IMR-90 (cell line): ENCODE results near the gene PPIL6. TPM values are rescaled to one million over a fixed set of nuclear protein-coding genes. Genes with fewer than 3 reads are reported as not detected.
"Not testable (repeated sequence)": the region's sequence is repeated elsewhere in the genome, so short reads cannot be mapped to it uniquely, and the experiment has no call there.

Experiments used
- ATAC-seq: fragments of 200-7000 bp; cut with Tn5 transposase; 2 replicates; pipeline ENCODE4 v1.9.1; 2020; ENCODE audit warnings: low read depth, mild to moderate bottlenecking, moderate library complexity
- BruUV-seq: library from RNA; stranded (reverse); fragments of 400-500 nt; replicated peaks from 2 replicates; lab custom pipeline; 2021; lab: Mats Ljungman, UMichigan
- CTCF ChIA-PET: fragments of 300-600 bp; formaldehyde crosslinking; extraction: SDS; loops from one replicate; lab custom pipeline; 2021; ENCODE audit warnings: antibody characterized with exemption; lab: Yijun Ruan, JAX
- POLR2A ChIA-PET: fragments of 300-600 bp; sonication (Branson Sonifier 250); formaldehyde crosslinking; loops from one replicate; lab custom pipeline; 2022; ENCODE audit warnings: antibody characterized with exemption; ENCODE audit not compliant: unreplicated experiment; lab: Charles Lee
- DNase-seq: peaks from one replicate; pipeline ENCODE4 v3.0.0; 2013
- H2AFZ ChIP-seq: replicated peaks from 2 replicates; pipeline ENCODE3; 2013; ENCODE audit warnings: low read length, mild to moderate bottlenecking; ENCODE audit not compliant: poor library complexity
- H2AK5ac ChIP-seq: 2 replicates; pipeline ENCODE4 v1.6.1; 2013; ENCODE audit warnings: low read depth, low read length, inconsistent platforms
- H2AK9ac ChIP-seq: replicated peaks from 2 replicates; pipeline ENCODE3; 2013; ENCODE audit warnings: mild to moderate bottlenecking, low read depth, low read length, moderate library complexity; ENCODE audit not compliant: poor library complexity
- H2BK120ac ChIP-seq: 2 replicates; pipeline ENCODE4 v1.6.1; 2013; ENCODE audit warnings: low read depth, low read length, inconsistent platforms
- H2BK15ac ChIP-seq: 3 replicates; pipeline ENCODE4 v1.6.1; 2013; ENCODE audit warnings: low read depth, low read length, inconsistent platforms
- H2BK20ac ChIP-seq: 2 replicates; pipeline ENCODE4 v1.6.1; 2013; ENCODE audit warnings: low read depth, mild to moderate bottlenecking, inconsistent platforms, low read length, moderate library complexity
- H2BK5ac ChIP-seq: 2 replicates; pipeline ENCODE4 v1.6.1; 2013; ENCODE audit warnings: mild to moderate bottlenecking, low read depth, low read length, inconsistent platforms; ENCODE audit not compliant: poor library complexity, severe bottlenecking
- H3K14ac ChIP-seq: replicated peaks from 2 replicates; pipeline ENCODE4 v1.6.1; 2013; ENCODE audit warnings: low read depth, low read length, inconsistent platforms
- H3K18ac ChIP-seq: 2 replicates; pipeline ENCODE4 v1.6.1; 2013; ENCODE audit warnings: low read depth, low read length, control low read depth
- H3K23ac ChIP-seq: 2 replicates; pipeline ENCODE4 v1.6.1; 2013; ENCODE audit warnings: low read depth, low read length, inconsistent platforms
- H3K27ac ChIP-seq: 2 replicates; pipeline ENCODE4 v1.5.1; 2013; ENCODE audit warnings: mild to moderate bottlenecking, control low read depth, low read length; ENCODE audit not compliant: insufficient read depth
- H3K27me3 ChIP-seq: 2 replicates; pipeline ENCODE4 v1.6.1; 2013; ENCODE audit warnings: low read length; ENCODE audit not compliant: control insufficient read depth, insufficient read depth
- H3K36me3 ChIP-seq: 2 replicates; pipeline ENCODE4 v1.6.1; 2013; ENCODE audit warnings: low read length, mixed read lengths; ENCODE audit not compliant: control insufficient read depth, insufficient read depth
- H3K4ac ChIP-seq: 2 replicates; pipeline ENCODE4 v1.6.1; 2013; ENCODE audit warnings: low read depth, low read length, inconsistent platforms
- H3K4me1 ChIP-seq: 2 replicates; pipeline ENCODE4 v1.6.1; 2013; ENCODE audit warnings: low read length, mixed read lengths; ENCODE audit not compliant: control insufficient read depth, insufficient read depth
- H3K4me2 ChIP-seq: 2 replicates; pipeline ENCODE4 v1.6.1; 2013; ENCODE audit warnings: low read depth, mild to moderate bottlenecking, control low read depth, low read length, moderate library complexity
- H3K4me3 ChIP-seq: 2 replicates; pipeline ENCODE4 v1.5.1; 2013; ENCODE audit warnings: low read depth, mild to moderate bottlenecking, control low read depth, low read length, moderate library complexity; ENCODE audit not compliant: insufficient read depth
- H3K56ac ChIP-seq: 2 replicates; pipeline ENCODE4 v1.6.1; 2013; ENCODE audit warnings: low read length, inconsistent platforms; ENCODE audit not compliant: insufficient read depth; ENCODE audit errors: extremely low read depth
- H3K79me1 ChIP-seq, 2 experiments: 2 replicates each; pipeline ENCODE4 v1.6.1; 2013; ENCODE audit warnings: low read length in 2 of 2, inconsistent platforms in 1 of 2, low read depth in 1 of 2
- H3K9ac ChIP-seq: 2 replicates; pipeline ENCODE4 v1.6.1; 2013; ENCODE audit warnings: low read depth, low read length, control low read depth
- H3K9me1 ChIP-seq: 2 replicates; pipeline ENCODE4 v1.6.1; 2013; ENCODE audit warnings: low read length, inconsistent platforms; ENCODE audit not compliant: insufficient read depth
- H3K9me3 ChIP-seq: 2 replicates; pipeline ENCODE4 v1.6.1; 2013; ENCODE audit warnings: low read length; ENCODE audit not compliant: control insufficient read depth, insufficient read depth
- H4K20me1 ChIP-seq: 2 replicates; pipeline ENCODE4 v1.6.1; 2013; ENCODE audit warnings: low read length, inconsistent platforms; ENCODE audit not compliant: insufficient read depth
- H4K5ac ChIP-seq: 2 replicates; pipeline ENCODE4 v1.6.1; 2013; ENCODE audit warnings: mild to moderate bottlenecking, low read depth, low read length, control low read depth
- H4K8ac ChIP-seq, 2 experiments: 2 replicates each; pipeline ENCODE4 v1.6.1; 2013; ENCODE audit warnings: low read depth in 2 of 2, low read length in 2 of 2, control low read depth in 1 of 2, inconsistent platforms in 1 of 2
- H4K91ac ChIP-seq: 2 replicates; pipeline ENCODE4 v1.6.1; 2013; ENCODE audit warnings: low read depth, low read length, inconsistent platforms; ENCODE audit not compliant: insufficient read depth
- BHLHE40 ChIP-seq: fragments of 150-350 bp; IDR thresholded peaks from 2 replicates; pipeline ENCODE4 v1.6.1; 2016; ENCODE audit warnings: mild to moderate bottlenecking, low read depth, low read length
- CEBPB ChIP-seq: IDR thresholded peaks from 2 replicates; pipeline ENCODE4 v1.6.1; 2012; ENCODE audit warnings: low read depth, low read length, improper control_type of control experiment
- CHD1 ChIP-seq: IDR thresholded peaks from 2 replicates; pipeline ENCODE4 v1.6.1; 2012; ENCODE audit warnings: low read depth, low read length, improper control_type of control experiment
- MAFK ChIP-seq: IDR thresholded peaks from 2 replicates; pipeline ENCODE4 v1.6.1; 2012; ENCODE audit warnings: low read depth, low read length, improper control_type of control experiment
- MAZ ChIP-seq: IDR thresholded peaks from 2 replicates; pipeline ENCODE4 v1.6.1; 2012; ENCODE audit warnings: low read depth, mild to moderate bottlenecking, low read length, improper control_type of control experiment, moderate library complexity, borderline replicate concordance
- MXI1 ChIP-seq: IDR thresholded peaks from 2 replicates; pipeline ENCODE4 v1.6.1; 2012; ENCODE audit warnings: low read depth, mild to moderate bottlenecking, low read length, moderate library complexity, borderline replicate concordance
- RAD21 ChIP-seq: IDR thresholded peaks from 2 replicates; pipeline ENCODE4 v1.6.1; 2012; ENCODE audit warnings: low read length, improper control_type of control experiment
- RFX5 ChIP-seq: IDR thresholded peaks from 2 replicates; pipeline ENCODE4 v1.8.0; 2012; ENCODE audit warnings: low read depth, mild to moderate bottlenecking, low read length, moderate library complexity
- USF2 ChIP-seq: fragments of 150-350 bp; IDR thresholded peaks from 2 replicates; pipeline ENCODE4 v1.6.1; 2017; ENCODE audit warnings: mild to moderate bottlenecking, antibody characterized with exemption, low read length, low read depth
- WGBS, 2 experiments: methylation state at CpG; one replicate each; pipeline versions ENCODE4 v1.1.5 to v1.1.7; 2013; ENCODE audit warnings: missing lambda C conversion rate in 2 of 2; ENCODE audit not compliant: insufficient read length in 1 of 2; ENCODE audit errors: extremely low coverage in 2 of 2; 5-methylcytosine and 5-hydroxymethylcytosine counted together
- dilution Hi-C: fragments of 300-500 bp; cut with HindIII; formaldehyde crosslinking; loops from one replicate; pipeline ENCODE4 v1.14.3; 2018; ENCODE audit warnings: low sequenced_read_pairs; ENCODE audit not compliant: unreplicated experiment
- in situ Hi-C: fragments of 300-500 bp; cut with MboI; formaldehyde crosslinking; loops from 3 replicates; pipeline ENCODE4 v1.14.3; 2019; ENCODE audit warnings: low sequenced_read_pairs, inconsistent platforms, mixed read lengths
- intact Hi-C: fragments of 100-400 bp; cut with micrococcal nuclease; formaldehyde crosslinking; loops from 2 replicates; pipeline ENCODE4 v1.10.0; 2022
- polyA plus RNA-seq, 3 experiments: library from polyadenylated mRNA; depleted of rRNA; stranded (reverse); fragments of >200 nt; gene quantifications; 2 replicates each; pipeline ENCODE4 v1.2.3, GENCODE V29; 2012; ENCODE audit warnings: low replicate concordance in 1 of 3
- total RNA-seq: library from RNA; depleted of rRNA; stranded (reverse); fragments of >200 nt; gene quantifications from 2 replicates; pipeline ENCODE4 v1.2.3, GENCODE V29; 2012

PPIL6 gene
- total and polyA plus RNA-seq, 2 of the 4 experiments (the other 2 are of a cell fraction), result 0.15 to 0.18 TPM

- BruUV-seq, result no TSS peak
- dilution Hi-C loops, result no loop called here
- peaks cover 18% of the 10 kb centered on the region for H3K36me3 ChIP-seq
Measured at GRCh38 chr6:109461733-109462526, 21.5 kb upstream of the PPIL6 start.

GRCh38 chr6:109461205-109461604 is 20.8 kb upstream of the PPIL6 start:
- POLR2A ChIA-PET, H3K27me3 ChIP-seq, H4K91ac ChIP-seq, BruUV-seq, H4K5ac ChIP-seq, H3K9me1 ChIP-seq, ATAC-seq, dilution Hi-C loops, H3K4ac ChIP-seq, H3K4me1 ChIP-seq, H2BK20ac ChIP-seq, H2BK120ac ChIP-seq, H2BK5ac ChIP-seq, H2AK5ac ChIP-seq, H3K9me3 ChIP-seq, H3K23ac ChIP-seq, DNase-seq, H4K8ac ChIP-seq, H3K4me3 ChIP-seq, H3K27ac ChIP-seq, H3K9ac ChIP-seq, H2AFZ ChIP-seq, H3K4me2 ChIP-seq, H3K56ac ChIP-seq, H2BK15ac ChIP-seq, in situ Hi-C loops, H2AK9ac ChIP-seq, H3K18ac ChIP-seq, H3K14ac ChIP-seq, H4K20me1 ChIP-seq, intact Hi-C loops: not testable (repeated sequence)
- H3K36me3 ChIP-seq, result peaks cover 17% of the 10 kb centered on the region
- no CpG with 5 or more reads among the region's 1 CpG for WGBS, 2 experiments
- H3K79me1 ChIP-seq, result peaks cover 15 to 34% of the 10 kb centered on the region in 2 experiments
- CTCF ChIA-PET, result interaction anchor here (0.6 kb wide), 1 partner anchor 24 kb away, joined by 3 read pairs; no protein-coding TSS in a partner anchor

More at GRCh38 chr6:109461733-109462526, 21.5 kb upstream of the PPIL6 start:
- ChIA-PET POLR2A (no interaction called here), CTCF (interaction anchor here (0.6 kb wide), 1 partner anchor 24 kb away, joined by 3 read pairs; no protein-coding TSS in a partner anchor)
- DNase-seq (no peak), ATAC-seq (no peak)
- Histone ChIP-seq H3K18ac (no peak overlapping the region), H3K27me3 (no peaks in the 10 kb centered on the region), H2AFZ (no peak overlapping the region), H3K4ac (no peak overlapping the region), H2AK5ac (no peak overlapping the region), H4K5ac (no peak overlapping the region), H3K4me3 (no peak overlapping the region), H2BK120ac (no peak overlapping the region), H4K8ac (no peak overlapping the region), H3K4me1 (peaks cover 3% of the 10 kb centered on the region), H4K91ac (no peak overlapping the region), H3K14ac (no peak overlapping the region), H3K27ac (no peak overlapping the region), H3K9me3 (no peaks in the 10 kb centered on the region), H3K4me2 (no peak overlapping the region), H2AK9ac (no peak overlapping the region), H2BK5ac (no peak overlapping the region), H3K9ac (no peak overlapping the region), H2BK20ac (no peak overlapping the region), H2BK15ac (no peak overlapping the region), H3K9me1 (peaks cover 5% of the 10 kb centered on the region; the same call in 1 of the 2 replicates), H3K23ac (no peak overlapping the region), H4K20me1 (no peaks in the 10 kb centered on the region), H3K56ac (no peak overlapping the region), H3K79me1 (peaks cover 8 to 27% of the 10 kb centered on the region in 2 experiments; a peak in 3 of 4 replicates)
- intact Hi-C loops (no loop called here), in situ Hi-C loops (no loop called here)
- TF ChIP-seq MAFK (no peak), CHD1 (no peak), RAD21 (no peak), USF2 (no peak), RFX5 (no peak), MXI1 (no peak), BHLHE40 (no peak), CEBPB (no peak), MAZ (no peak)
- WGBS, 2 experiments, result no CpG with 5 or more reads among the region's 1 CpG
